ENCODE results near the gene UNKL. TPM values are rescaled to one million over a fixed set of nuclear protein-coding genes. Genes with fewer than 3 reads are reported as not detected.

The UNKL gene
- total and polyA plus RNA-seq, 7 donors: 17.3 to 58.7 (median 32.6) TPM

DNA sequence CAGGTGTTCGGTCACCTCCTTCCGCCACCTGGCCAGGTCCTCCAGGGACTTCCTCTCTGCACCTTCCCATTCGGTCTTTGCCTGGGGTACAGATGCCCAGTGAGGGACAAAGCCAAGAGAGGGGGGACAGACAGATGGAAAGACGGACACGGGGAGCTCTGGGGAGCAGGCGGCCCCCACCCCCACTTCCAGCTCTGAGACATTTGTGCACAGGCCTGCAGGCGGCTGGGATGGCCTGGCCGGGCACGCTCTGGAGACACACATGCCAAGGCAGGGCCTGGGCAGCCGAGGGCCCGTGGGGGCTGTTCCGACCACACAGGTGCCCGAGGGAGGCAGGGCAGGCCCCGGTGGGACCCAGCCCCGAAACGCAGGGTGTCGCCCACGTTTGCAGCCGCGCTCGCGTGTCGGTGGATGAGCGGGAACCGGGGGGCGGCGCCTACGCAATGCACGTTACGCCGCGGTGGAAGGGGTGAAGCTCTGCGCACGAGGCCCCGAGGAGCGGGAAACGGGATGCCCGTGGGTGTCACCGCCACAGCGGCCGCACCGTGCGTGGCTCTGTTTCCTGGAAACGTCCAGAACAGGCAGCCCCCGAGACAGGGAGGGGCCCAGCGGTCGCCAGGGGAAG, 22.3 kb upstream of the UNKL start:
- no peak overlapping the region for H3K4me3 ChIP-seq
- no peak for DNase-seq
- 86 to 93% (median 92%) methylated on average over 47 of the region's 47 CpGs for WGBS, 3 donors

DNA sequence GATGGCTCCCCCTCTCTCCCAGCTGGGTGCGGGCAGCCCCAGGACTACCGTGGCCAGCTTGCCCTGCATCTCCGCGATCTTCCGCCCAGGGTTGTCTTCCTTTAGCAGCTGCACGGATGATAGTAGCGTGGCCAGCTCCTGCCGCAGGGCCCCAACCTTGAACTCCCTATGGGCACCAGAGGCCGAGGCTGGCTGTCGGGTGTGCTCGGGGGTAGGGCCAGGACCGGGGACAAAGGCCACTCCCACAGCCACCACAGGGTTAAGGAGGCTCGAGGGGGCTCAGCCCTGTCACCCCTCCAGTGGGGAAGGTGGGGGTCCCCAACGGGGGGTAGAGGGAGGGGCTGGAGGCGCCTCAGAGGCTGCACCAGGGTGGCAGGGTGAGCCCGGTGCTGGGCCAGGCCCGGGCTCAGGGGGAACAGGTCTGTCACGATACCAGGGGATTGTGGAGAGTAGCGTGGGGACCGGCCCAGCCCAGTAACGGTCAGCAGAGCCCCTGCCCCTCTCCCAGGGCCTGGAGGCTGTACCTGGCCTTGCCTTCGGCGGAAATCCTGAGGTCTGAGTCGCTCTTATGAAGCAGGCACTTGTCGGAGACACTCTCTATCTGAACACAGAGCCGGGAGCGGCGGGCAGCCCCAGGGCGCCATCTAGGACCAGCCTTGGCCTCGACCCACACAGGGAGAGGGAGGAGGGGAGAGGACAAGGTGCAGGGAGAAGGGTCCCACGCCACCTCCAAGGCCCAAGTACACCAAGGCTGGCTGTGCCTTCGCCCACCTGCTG, 21.6 kb upstream of the UNKL start:
- TF ChIP-seq CTCF (IDR thresholded peaks at IDR 0.05): no peak
- DNase-seq: no peak
- no peaks in the 10 kb centered on the region for H3K27me3 ChIP-seq (ENCODE audit: insufficient read depth in 3 of 3, low read length in 2 of 3)
- ATAC-seq: no peak
- intact Hi-C loops (cut with DNase I): loop anchor here in 1 of 2 donors (2.0 kb wide), 1 partner anchor 131 kb away; no protein-coding TSS in a partner anchor
- H3K36me3 ChIP-seq (ENCODE audit: insufficient read depth in 1 of 2, low read depth in 1 of 2): peaks cover 0 to 7% of the 10 kb centered on the region in 2 donors
- 81 to 89% (median 83%) methylated on average over 27 to 32 of the region's 32 CpGs for WGBS, 3 donors
- H3K27ac ChIP-seq: no peak overlapping the region
- no peaks in the 10 kb centered on the region for H3K9me3 ChIP-seq
- no peaks in the 10 kb centered on the region for H3K4me1 ChIP-seq
- H3K4me3 ChIP-seq: no peak overlapping the region

More for the DNA sequence above, 22.3 kb upstream of the UNKL start:
- H3K36me3 ChIP-seq (ENCODE audit: insufficient read depth in 1 of 2, low read depth in 1 of 2): peaks cover 0 to 7% of the 10 kb centered on the region in 2 donors
- no peaks in the 10 kb centered on the region for H3K9me3 ChIP-seq
- ATAC-seq: no peak
- intact Hi-C loops (cut with DNase I): no loop called here
- H3K27ac ChIP-seq: no peak overlapping the region
- H3K27me3 ChIP-seq (ENCODE audit: insufficient read depth in 3 of 3, low read length in 2 of 3): no peaks in the 10 kb centered on the region
- TF ChIP-seq CTCF (IDR thresholded peaks at IDR 0.05): no peak
- no peaks in the 10 kb centered on the region for H3K4me1 ChIP-seq

GRCh38 chr16:1434644-1435592, 20.4 kb upstream of the UNKL start:
- H3K4me3 ChIP-seq: no peak overlapping the region
- no peak for TF ChIP-seq CTCF (IDR thresholded peaks at IDR 0.05)
- intact Hi-C loops (cut with DNase I): loop anchor here in 1 of 2 donors (2.0 kb wide), 1 partner anchor 132 kb away; no protein-coding TSS in a partner anchor
- 93 to 94% (median 93%) methylated on average over 35 to 40 of the region's 40 CpGs for WGBS, 3 donors
- no peak for DNase-seq
- no peaks in the 10 kb centered on the region for H3K4me1 ChIP-seq
- no peak for ATAC-seq
- no peak overlapping the region for H3K27ac ChIP-seq
- H3K9me3 ChIP-seq: no peaks in the 10 kb centered on the region
- peaks cover 0 to 7% of the 10 kb centered on the region in 2 donors for H3K36me3 ChIP-seq (ENCODE audit: insufficient read depth in 1 of 2, low read depth in 1 of 2)
- H3K27me3 ChIP-seq (ENCODE audit: insufficient read depth in 3 of 3, low read length in 2 of 3): no peaks in the 10 kb centered on the region

GRCh38 chr16:1433756-1434155, 19.3 kb upstream of the UNKL start:
- ATAC-seq: no peak
- Histone ChIP-seq H3K27ac (no peak overlapping the region), H3K9me3 (no peaks in the 10 kb centered on the region), H3K4me3 (no peak overlapping the region), H3K36me3 (ENCODE audit: insufficient read depth in 1 of 2, low read depth in 1 of 2) (peaks cover 0 to 7% of the 10 kb centered on the region in 2 donors), H3K4me1 (no peaks in the 10 kb centered on the region), H3K27me3 (ENCODE audit: insufficient read depth in 3 of 3, low read length in 2 of 3) (no peaks in the 10 kb centered on the region)
- no peak for TF ChIP-seq CTCF (IDR thresholded peaks at IDR 0.05)
- WGBS, 3 donors: 74 to 80% (median 74%) methylated on average over 18 to 22 of the region's 22 CpGs
- DNase-seq: no peak
- intact Hi-C loops (cut with DNase I): loop anchor here in 1 of 2 donors (2.0 kb wide), 1 partner anchor 133 kb away; no protein-coding TSS in a partner anchor

Data from psoas muscle (tissue), 8 donors.